GM20000 (cell line): Measurements from ENCODE around the gene TP53AIP1.

Source experiments
- DNase-seq: peaks from one replicate; pipeline ENCODE4 v3.0.0; 2012; ENCODE audit warnings: low spot score
- CTCF ChIP-seq: IDR thresholded peaks from 2 replicates; pipeline ENCODE4 v1.5.1; 2012; ENCODE audit warnings: mild to moderate bottlenecking, control low read depth; ENCODE audit errors: extremely low read depth, missing control alignments

TP53AIP1 gene

GRCh38 chr11:128956401-128957201 lies 13.9 kb upstream of the TP53AIP1 start:
- TF ChIP-seq CTCF: peak; percentile 35
- DNase-seq: peak; percentile 60

- no peak for TF ChIP-seq CTCF
- DNase-seq: no peak
These were observed 13.0 kb upstream of the TP53AIP1 start for GRCh38 chr11:128955636-128956035.

- no peak for TF ChIP-seq CTCF
- no peak for DNase-seq
These were observed 10.5 kb upstream of the TP53AIP1 start for GRCh38 chr11:128953151-128953550.

DNA sequence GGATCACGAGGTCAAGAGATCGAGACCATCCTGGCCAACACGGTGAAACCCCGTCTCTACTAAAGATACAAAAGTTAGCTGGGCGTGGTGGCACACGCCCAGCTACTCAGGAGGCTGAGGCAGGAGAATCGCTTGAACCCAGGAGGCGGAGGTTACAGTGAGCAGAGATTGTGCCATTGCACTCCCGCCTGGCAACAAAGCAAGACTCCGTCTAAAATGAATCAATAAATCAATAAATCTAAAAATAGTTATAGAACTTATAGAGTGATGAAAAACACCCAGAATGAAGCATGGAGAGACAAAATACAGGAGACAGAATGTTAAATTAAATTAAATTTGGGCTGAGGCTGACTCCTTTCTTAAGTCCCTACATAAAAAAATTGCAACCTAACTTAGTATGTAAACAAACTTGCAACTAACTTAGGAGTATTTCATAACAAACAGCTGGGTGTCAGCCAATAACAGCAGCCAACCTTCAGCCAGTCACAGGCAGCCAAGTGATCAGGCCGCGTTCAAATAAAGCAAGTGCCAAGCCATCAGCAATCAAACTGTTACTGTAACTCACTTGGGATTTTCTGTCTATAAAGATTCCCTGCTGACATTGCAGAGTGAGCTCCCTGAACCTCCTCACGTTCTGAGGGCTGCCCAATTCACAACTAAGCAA lies 7.3 kb upstream of the TP53AIP1 start:
- TF ChIP-seq CTCF: no peak
- DNase-seq: no peak

- no peak for DNase-seq
- no peak for TF ChIP-seq CTCF
These were observed 5.9 kb upstream of the TP53AIP1 start for GRCh38 chr11:128948583-128948982.

GRCh38 chr11:128947773-128948172 lies 5.1 kb upstream of the TP53AIP1 start:
- TF ChIP-seq CTCF: no peak
- DNase-seq: no peak

- no peak for DNase-seq
- no peak for TF ChIP-seq CTCF
These were observed 4.0 kb upstream of the TP53AIP1 start for GRCh38 chr11:128946648-128947047.
